ENCODE measurements around the gene CCM2.

CCM2 gene

GRCh38 chr7:45125193-45125904 lies 125.3 kb downstream of the CCM2 start:
- no peak overlapping the region for H3K4me3 ChIP-seq (ENCODE audit: low read depth, low read length)
- TF ChIP-seq CTCF (IDR thresholded peaks at IDR 0.05; ENCODE audit: low read depth, low read length) = no peak

Measured in WI38 (cell line).